Aorta (tissue), 5 donors: ENCODE results near the gene WDR87. TPM values are rescaled to one million over a fixed set of nuclear protein-coding genes. Genes with fewer than 3 reads are reported as not detected.

Experiments used
- ATAC-seq: fragments of 200-7000 bp; cut with Tn5 transposase; one replicate; pipeline ENCODE4 v1.9.1; 2022; ENCODE audit warnings: moderate library complexity; ENCODE audit not compliant: low FRiP score
- DNase-seq, 2 donors: peaks; one replicate each; pipeline ENCODE4 v3.0.0-alpha.2; 2020
- H3K27ac ChIP-seq, 2 donors: one replicate each; pipeline ENCODE4 v1.5.1; 2013; ENCODE audit warnings: low read length in 2 of 2, mild to moderate bottlenecking in 2 of 2, moderate library complexity in 2 of 2, control low read depth in 1 of 2, inconsistent platforms in 1 of 2, low read depth in 1 of 2
- H3K27me3 ChIP-seq, 2 donors: one replicate each; pipeline ENCODE4 v1.6.1; 2013; ENCODE audit warnings: control low read depth in 1 of 2, low read length in 1 of 2, mild to moderate bottlenecking in 1 of 2, moderate library complexity in 1 of 2; ENCODE audit not compliant: insufficient read depth in 2 of 2, control insufficient read depth in 1 of 2
- H3K36me3 ChIP-seq, 2 donors: one replicate each; pipeline ENCODE4 v1.6.1; 2013; ENCODE audit warnings: control low read depth in 1 of 2, low read length in 1 of 2, mild to moderate bottlenecking in 1 of 2; ENCODE audit not compliant: insufficient read depth in 2 of 2, control insufficient read depth in 1 of 2
- H3K4me1 ChIP-seq, 2 donors: one replicate each; pipeline ENCODE4 v1.6.1; 2013; ENCODE audit warnings: low read length in 2 of 2, control low read depth in 1 of 2, mild to moderate bottlenecking in 1 of 2, moderate library complexity in 1 of 2; ENCODE audit not compliant: insufficient read depth in 2 of 2, control insufficient read depth in 1 of 2
- H3K4me3 ChIP-seq, 2 donors: one replicate each; pipeline ENCODE4 v1.5.1; 2013; ENCODE audit warnings: low read length in 2 of 2, control low read depth in 1 of 2, mild to moderate bottlenecking in 1 of 2
- H3K9me3 ChIP-seq: one replicate; pipeline ENCODE4 v1.6.1; 2013; ENCODE audit warnings: mild to moderate bottlenecking, low read length; ENCODE audit not compliant: control insufficient read depth
- WGBS, 2 donors: extraction: QIAGEN DNeasy Blood & Tissue Kit; methylation state at CpG; one replicate each; pipeline ENCODE4 v1.1.7; 2013; 5-methylcytosine and 5-hydroxymethylcytosine counted together
- intact Hi-C, 2 donors: fragments of 100-400 bp; cut with DNase I; formaldehyde crosslinking; loops; one replicate each; pipeline versions ENCODE4 v1.14.2 to v1.15.0; 2022
- polyA plus RNA-seq, 2 donors: library from polyadenylated mRNA; stranded (reverse); fragments of 200-250 nt; gene quantifications; one replicate each; pipeline ENCODE4 v1.2.3, GENCODE V29; 2013
- total RNA-seq, 2 donors: library from RNA; stranded (reverse); fragmentation: NEBNext Ultra II Directional; extraction: Animal tissue kit (Norgen Biotek cat#: 25700); gene quantifications; one replicate each; pipeline ENCODE4 v1.2.1, GENCODE V29; 2021
- donor health status: healthy with polysubstance abuse.
- donor health status: Bipolar disorder and iron deficiency.
- donor health status: DM: no; HTN: no; CAD: no.
- donor health status: DM: no; HTN: no; CAD: no.
- donor health status: DM: yes; HTN: yes; CAD: no.

The WDR87 gene
- total and polyA plus RNA-seq, 4 donors: not detected

- no peaks in the 10 kb centered on the region for H3K27me3 ChIP-seq
- DNase-seq (peak; percentile 9 to 31), ATAC-seq (no peak)
- 91 to 98% methylated on average over 2 of the region's 2 CpGs for WGBS, 2 donors
- no peak overlapping the region for H3K4me3 ChIP-seq
- intact Hi-C loops: loop anchor here (5.0 to 10.0 kb wide), 4 partner anchors 192 to 432 kb away; partner anchors contain the start of genes CATSPERG (in 1 of the 2) and DPF1 (in 1 of the 2)
- no peak overlapping the region for H3K27ac ChIP-seq
- no peaks in the 10 kb centered on the region for H3K36me3 ChIP-seq
- H3K9me3 ChIP-seq: no peaks in the 10 kb centered on the region
- peaks cover 0 to 3% of the 10 kb centered on the region in 2 donors for H3K4me1 ChIP-seq
Observed at GRCh38 chr19:37903096-37903495, 3.3 kb downstream of the WDR87 start.

- Histone ChIP-seq H3K4me3 (no peak overlapping the region), H3K27ac (no peak overlapping the region), H3K4me1 (no peaks in the 10 kb centered on the region), H3K9me3 (no peaks in the 10 kb centered on the region), H3K27me3 (no peaks in the 10 kb centered on the region), H3K36me3 (no peaks in the 10 kb centered on the region)
- DNase-seq: peak; percentile 79 to 90
- WGBS, 2 donors: 0% methylated on average over 4 of the region's 4 CpGs
- no peak for ATAC-seq
- intact Hi-C loops: loop anchor here (5.0 to 10.0 kb wide), 4 partner anchors 192 to 432 kb away; partner anchors contain the start of genes CATSPERG (in 1 of the 2) and DPF1 (in 1 of the 2)
Observed at GRCh38 chr19:37902668-37903067, 3.7 kb downstream of the WDR87 start.

GRCh38 chr19:37899966-37900365 lies 6.4 kb downstream of the WDR87 start:
- Histone ChIP-seq H3K4me3 (no peak overlapping the region), H3K4me1 (no peaks in the 10 kb centered on the region), H3K36me3 (no peaks in the 10 kb centered on the region), H3K9me3 (no peaks in the 10 kb centered on the region), H3K27me3 (no peaks in the 10 kb centered on the region), H3K27ac (no peak overlapping the region)
- WGBS, 2 donors: 82 to 90% methylated on average over 2 of the region's 2 CpGs
- DNase-seq: no peak
- ATAC-seq: no peak
- intact Hi-C loops: loop anchor here (5.0 to 10.0 kb wide), 4 partner anchors 195 to 435 kb away; partner anchors contain the start of genes CATSPERG (in 1 of the 2) and DPF1 (in 1 of the 2)

- DNase-seq: peak in 1 of 2 donors; percentile 23
- ATAC-seq: no peak
- intact Hi-C loops: no loop called here
Observed at GRCh38 chr19:37899453-37899852, 6.9 kb downstream of the WDR87 start.

GRCh38 chr19:37896180-37896579 lies 10.2 kb downstream of the WDR87 start:
- Histone ChIP-seq H3K27ac (no peak overlapping the region), H3K27me3 (no peaks in the 10 kb centered on the region), H3K36me3 (no peaks in the 10 kb centered on the region), H3K4me1 (no peaks in the 10 kb centered on the region), H3K9me3 (no peaks in the 10 kb centered on the region), H3K4me3 (no peak overlapping the region)
- WGBS, 2 donors: 69 to 74% methylated on average over 8 of the region's 8 CpGs
- DNase-seq (no peak), ATAC-seq (no peak)
- intact Hi-C loops: no loop called here

More at GRCh38 chr19:37899453-37899852, 6.9 kb downstream of the WDR87 start:
- Histone ChIP-seq H3K4me1 (no peaks in the 10 kb centered on the region), H3K27ac (no peak overlapping the region), H3K27me3 (no peaks in the 10 kb centered on the region), H3K36me3 (no peaks in the 10 kb centered on the region), H3K4me3 (no peak overlapping the region), H3K9me3 (no peaks in the 10 kb centered on the region)
- 95 to 100% methylated on average over 1 of the region's 1 CpG for WGBS, 2 donors

- 85 to 86% methylated on average over 11 of the region's 11 CpGs for WGBS, 2 donors
- Histone ChIP-seq H3K4me3 (no peak overlapping the region), H3K4me1 (no peaks in the 10 kb centered on the region), H3K27ac (no peak overlapping the region), H3K36me3 (no peaks in the 10 kb centered on the region), H3K9me3 (no peaks in the 10 kb centered on the region), H3K27me3 (no peaks in the 10 kb centered on the region)
- ATAC-seq (no peak), DNase-seq (peak in 1 of 2 donors; percentile 9)
- intact Hi-C loops: no loop called here
Observed at GRCh38 chr19:37893845-37894575, 12.4 kb downstream of the WDR87 start.

- intact Hi-C loops: no loop called here
- Histone ChIP-seq H3K27ac (no peak overlapping the region), H3K27me3 (peaks cover 0 to 4% of the 10 kb centered on the region in 2 donors), H3K9me3 (peaks cover 8% of the 10 kb centered on the region), H3K4me1 (no peaks in the 10 kb centered on the region), H3K4me3 (no peak overlapping the region), H3K36me3 (no peaks in the 10 kb centered on the region)
- WGBS, 2 donors: 65 to 74% methylated on average over 1 of the region's 1 CpG
- no peak for ATAC-seq
- no peak for DNase-seq
Observed at GRCh38 chr19:37886571-37886970, 19.8 kb downstream of the WDR87 start.

- ATAC-seq (no peak), DNase-seq (no peak)
- no peaks in the 10 kb centered on the region for H3K36me3 ChIP-seq
- 86 to 91% methylated on average over 1 of the region's 1 CpG for WGBS, 2 donors
- H3K27ac ChIP-seq: no peak overlapping the region
- peaks cover 8% of the 10 kb centered on the region for H3K9me3 ChIP-seq
- intact Hi-C loops: no loop called here
- no peaks in the 10 kb centered on the region for H3K4me1 ChIP-seq
- H3K4me3 ChIP-seq: no peak overlapping the region
- peaks cover 0 to 4% of the 10 kb centered on the region in 2 donors for H3K27me3 ChIP-seq
Observed at GRCh38 chr19:37885392-37885791, 21.0 kb downstream of the WDR87 start.

- no peak overlapping the region for H3K4me3 ChIP-seq
- WGBS, 2 donors: 76 to 86% methylated on average over 3 of the region's 3 CpGs
- no peaks in the 10 kb centered on the region for H3K4me1 ChIP-seq
- H3K27ac ChIP-seq: no peak overlapping the region
- H3K36me3 ChIP-seq: no peaks in the 10 kb centered on the region
- peaks cover 2% of the 10 kb centered on the region for H3K9me3 ChIP-seq
- H3K27me3 ChIP-seq: no peaks in the 10 kb centered on the region
- ATAC-seq (no peak), DNase-seq (no peak)
- intact Hi-C loops: no loop called here
Observed at GRCh38 chr19:37877147-37877546, 29.2 kb downstream of the WDR87 start.
